22Rv1 (cell line): ENCODE results near the gene PRND.

ENCODE experiments used
- ZFX ChIP-seq: fragments of 450-650 bp; IDR thresholded peaks from 2 replicates; pipeline ENCODE4 v1.6.1; 2017; ENCODE audit warnings: antibody characterized with exemption, borderline replicate concordance
- TF ChIP-seq, protein P1 (sequence below): fragments of 450-650 bp; IDR thresholded peaks from 2 replicates; pipeline ENCODE4 v1.5.1; 2017; ENCODE audit warnings: mild to moderate bottlenecking

DNA sequence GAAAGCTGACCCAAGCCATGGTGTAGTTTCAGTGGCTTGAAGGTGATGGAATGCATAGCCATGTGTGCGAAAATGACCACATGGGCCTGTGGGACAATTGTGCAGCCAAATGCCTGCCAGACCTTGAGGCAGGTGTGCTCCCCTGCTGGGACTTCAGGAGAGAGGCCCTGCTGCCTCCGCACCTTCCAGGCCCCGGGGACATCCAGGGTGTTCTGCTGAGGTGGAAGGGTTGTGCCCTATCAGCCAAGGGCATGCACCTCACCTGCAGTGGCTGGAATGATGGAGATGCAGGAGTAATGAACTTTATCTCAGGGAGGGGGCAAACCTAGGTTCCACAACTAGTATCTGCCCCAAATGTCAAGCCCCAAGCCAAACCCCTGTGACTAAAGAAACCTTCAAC, 44.0 kb downstream of the PRND start:
- TF ChIP-seq, protein P1, sequence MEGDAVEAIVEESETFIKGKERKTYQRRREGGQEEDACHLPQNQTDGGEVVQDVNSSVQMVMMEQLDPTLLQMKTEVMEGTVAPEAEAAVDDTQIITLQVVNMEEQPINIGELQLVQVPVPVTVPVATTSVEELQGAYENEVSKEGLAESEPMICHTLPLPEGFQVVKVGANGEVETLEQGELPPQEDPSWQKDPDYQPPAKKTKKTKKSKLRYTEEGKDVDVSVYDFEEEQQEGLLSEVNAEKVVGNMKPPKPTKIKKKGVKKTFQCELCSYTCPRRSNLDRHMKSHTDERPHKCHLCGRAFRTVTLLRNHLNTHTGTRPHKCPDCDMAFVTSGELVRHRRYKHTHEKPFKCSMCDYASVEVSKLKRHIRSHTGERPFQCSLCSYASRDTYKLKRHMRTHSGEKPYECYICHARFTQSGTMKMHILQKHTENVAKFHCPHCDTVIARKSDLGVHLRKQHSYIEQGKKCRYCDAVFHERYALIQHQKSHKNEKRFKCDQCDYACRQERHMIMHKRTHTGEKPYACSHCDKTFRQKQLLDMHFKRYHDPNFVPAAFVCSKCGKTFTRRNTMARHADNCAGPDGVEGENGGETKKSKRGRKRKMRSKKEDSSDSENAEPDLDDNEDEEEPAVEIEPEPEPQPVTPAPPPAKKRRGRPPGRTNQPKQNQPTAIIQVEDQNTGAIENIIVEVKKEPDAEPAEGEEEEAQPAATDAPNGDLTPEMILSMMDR, result no peak
- no peak for TF ChIP-seq ZFX
